HG02571 (cell line): ENCODE results near the gene CFHR2.
"Not testable (repeated sequence)": the region's sequence is repeated elsewhere in the genome, so short reads cannot be mapped to it uniquely, and the experiment has no call there.

Experiments used
- ATAC-seq: cut with Tn5 transposase; IDR thresholded peaks from one replicate; pipeline ENCODE4 v1.9.1; 2021; ENCODE audit warnings: mild to moderate bottlenecking, moderate library complexity; ENCODE audit not compliant: unreplicated experiment

Gene CFHR2

DNA sequence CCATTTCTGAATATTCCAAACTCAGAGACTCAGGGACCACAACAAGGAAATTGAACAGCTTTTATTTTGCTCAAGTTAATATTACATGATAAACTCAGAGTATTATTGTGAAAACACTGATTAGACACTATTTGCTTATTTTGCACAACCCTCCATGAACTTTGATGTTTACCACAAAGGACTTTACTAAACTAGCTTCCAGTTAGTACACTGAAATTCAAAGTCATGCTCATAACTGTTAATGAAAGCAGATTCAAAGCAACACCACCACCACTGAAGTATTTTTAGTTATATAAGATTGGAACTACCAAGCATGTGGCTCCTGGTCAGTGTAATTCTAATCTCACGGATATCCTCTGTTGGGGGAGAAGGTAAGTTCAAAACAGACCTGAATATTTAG lies at the start of gene CFHR2:
Gene CFHR2, plus strand, starts transcription at position 171 of the 400 bp plus-strand sequence. Its CDS starts 143 bp downstream, at position 314.
- not testable (repeated sequence) for ATAC-seq

DNA sequence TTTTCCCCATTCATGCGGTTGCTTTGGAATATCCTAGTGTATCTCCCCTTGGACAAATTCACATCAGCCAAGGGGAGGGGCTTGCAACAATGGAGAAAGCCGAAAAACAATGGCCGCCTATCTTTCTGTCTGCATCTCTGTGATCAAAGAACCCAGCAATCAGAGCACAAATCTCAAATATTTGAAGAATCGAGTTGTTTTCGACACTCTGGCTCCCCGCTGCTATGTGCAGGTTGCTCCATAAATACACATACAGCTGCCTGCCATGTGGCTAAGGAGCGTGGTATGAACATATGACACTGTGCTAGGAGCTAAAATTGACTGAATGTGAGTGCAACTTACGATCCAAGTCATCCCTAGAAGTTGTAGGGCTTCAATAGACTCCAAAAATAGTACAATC lies 47.2 kb upstream of the CFHR2 start:
- ATAC-seq: no peak

DNA sequence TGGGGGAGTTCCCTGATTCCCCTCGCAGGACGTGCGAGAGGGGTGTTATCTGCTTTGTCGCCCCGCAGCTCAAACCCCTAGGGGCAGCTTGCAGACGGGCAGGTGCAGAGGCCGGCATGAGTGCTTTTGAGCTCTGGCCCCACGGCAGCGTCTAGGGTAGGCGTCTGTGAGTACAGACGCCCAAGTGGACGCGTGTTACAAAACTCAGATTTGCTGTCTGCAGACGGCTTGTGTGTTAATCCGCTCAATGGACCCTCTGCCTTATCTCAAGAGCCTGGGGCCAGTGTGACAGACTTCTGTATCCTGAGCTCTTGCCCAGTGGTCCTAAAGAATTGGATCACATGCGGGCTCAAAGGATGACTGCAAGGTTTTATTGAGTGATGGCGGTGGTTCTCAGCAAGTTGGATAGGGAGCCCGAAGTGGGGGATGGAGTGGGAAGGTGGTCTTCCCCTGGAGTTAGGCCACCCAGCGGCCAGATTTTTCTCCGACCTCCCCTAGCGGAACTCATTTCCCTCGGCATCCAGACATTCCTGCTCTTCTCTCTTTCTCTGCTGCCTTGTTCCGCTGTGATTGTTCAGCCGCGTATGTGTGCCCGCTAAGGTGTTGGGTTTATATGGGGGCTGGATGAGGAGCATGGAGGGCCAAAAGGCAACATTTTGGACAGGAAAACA lies 46.2 kb upstream of the CFHR2 start:
- no peak for ATAC-seq

DNA sequence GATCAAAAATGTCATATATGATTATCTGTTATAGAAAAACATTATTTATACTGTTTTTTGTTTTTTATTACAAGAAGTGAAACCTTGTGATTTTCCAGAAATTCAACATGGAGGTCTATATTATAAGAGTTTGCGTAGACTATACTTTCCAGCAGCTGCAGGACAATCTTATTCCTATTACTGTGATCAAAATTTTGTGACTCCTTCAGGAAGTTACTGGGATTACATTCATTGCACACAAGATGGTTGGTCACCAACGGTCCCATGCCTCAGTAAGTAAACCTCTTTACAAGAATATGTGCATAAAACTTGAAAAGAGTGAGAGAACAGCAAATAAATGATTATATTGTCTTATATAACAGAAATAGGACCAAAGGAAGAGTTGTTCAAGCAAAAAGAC lies 41.2 kb upstream of the CFHR2 start:
- ATAC-seq: no peak

DNA sequence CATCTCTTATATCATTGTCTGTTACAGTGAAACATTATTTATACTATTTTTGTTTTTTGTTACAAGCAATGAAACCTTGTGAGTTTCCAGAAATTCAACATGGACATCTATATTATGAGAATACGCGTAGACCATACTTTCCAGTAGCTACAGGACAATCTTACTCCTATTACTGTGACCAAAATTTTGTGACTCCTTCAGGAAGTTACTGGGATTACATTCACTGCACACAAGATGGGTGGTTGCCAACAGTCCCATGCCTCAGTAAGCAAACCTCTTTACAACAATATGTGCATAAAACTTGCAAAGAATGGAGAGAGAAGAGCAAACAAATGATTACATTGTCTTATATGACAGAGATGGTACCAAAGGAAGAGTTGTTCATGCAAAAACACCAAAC lies 33.3 kb upstream of the CFHR2 start:
- ATAC-seq: no peak

DNA sequence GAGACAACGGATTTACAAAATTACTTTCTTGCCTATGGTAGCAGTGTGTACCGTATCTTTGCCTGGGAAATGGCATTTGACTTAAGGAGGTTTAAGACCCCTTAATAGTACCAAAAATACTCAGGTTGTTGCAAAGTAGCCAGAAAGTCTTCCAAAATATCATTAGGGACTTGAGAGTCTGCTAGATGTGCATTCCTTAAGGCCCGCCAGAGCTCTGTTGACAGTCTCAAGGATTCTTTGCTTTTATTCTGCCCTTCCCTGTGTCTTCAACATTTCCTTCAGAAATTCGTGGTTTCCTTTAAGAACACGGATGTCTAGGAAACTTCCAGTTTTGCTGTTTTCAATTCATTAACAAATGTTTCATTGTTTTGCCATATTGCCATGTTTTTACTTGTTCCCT lies 31.3 kb upstream of the CFHR2 start:
- ATAC-seq: not testable (repeated sequence)

DNA sequence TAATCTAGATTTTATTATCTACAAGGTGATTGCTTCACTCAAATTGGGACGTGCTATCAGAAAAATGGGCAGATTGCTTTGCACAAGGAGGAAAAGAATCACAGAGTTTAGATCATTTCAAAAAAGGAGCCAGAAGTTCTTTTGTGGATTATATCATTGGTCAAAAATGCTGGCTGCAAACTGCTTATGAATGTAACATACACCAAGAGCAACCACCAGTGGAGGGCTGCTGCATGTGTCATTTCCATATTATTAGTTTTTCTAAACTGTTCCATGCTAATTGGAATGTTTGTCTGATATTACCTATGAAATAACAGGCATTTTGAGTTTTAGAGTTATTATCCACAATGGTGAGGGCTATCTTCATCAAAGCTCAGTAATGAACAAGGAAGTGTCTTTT lies 16.7 kb upstream of the CFHR2 start:
- not testable (repeated sequence) for ATAC-seq

DNA sequence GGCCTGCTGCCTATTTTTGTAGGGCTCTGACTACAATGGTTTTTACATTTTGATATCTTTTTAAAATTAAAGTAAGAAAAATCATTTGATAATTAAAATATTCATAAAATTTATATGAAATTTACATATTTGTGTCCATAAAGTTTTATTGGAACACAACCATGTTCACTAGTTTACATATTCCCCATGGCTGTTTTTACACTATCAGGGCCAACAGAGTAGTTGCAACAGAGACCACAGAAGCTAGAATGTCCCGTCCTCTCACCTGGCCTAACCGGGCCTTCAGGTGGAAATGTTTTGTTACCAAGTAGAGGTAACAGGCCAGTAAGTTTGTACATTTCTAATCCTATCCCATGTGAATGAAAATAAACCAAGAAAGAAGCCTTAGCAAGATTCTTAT lies 10.7 kb upstream of the CFHR2 start:
- not testable (repeated sequence) for ATAC-seq

DNA sequence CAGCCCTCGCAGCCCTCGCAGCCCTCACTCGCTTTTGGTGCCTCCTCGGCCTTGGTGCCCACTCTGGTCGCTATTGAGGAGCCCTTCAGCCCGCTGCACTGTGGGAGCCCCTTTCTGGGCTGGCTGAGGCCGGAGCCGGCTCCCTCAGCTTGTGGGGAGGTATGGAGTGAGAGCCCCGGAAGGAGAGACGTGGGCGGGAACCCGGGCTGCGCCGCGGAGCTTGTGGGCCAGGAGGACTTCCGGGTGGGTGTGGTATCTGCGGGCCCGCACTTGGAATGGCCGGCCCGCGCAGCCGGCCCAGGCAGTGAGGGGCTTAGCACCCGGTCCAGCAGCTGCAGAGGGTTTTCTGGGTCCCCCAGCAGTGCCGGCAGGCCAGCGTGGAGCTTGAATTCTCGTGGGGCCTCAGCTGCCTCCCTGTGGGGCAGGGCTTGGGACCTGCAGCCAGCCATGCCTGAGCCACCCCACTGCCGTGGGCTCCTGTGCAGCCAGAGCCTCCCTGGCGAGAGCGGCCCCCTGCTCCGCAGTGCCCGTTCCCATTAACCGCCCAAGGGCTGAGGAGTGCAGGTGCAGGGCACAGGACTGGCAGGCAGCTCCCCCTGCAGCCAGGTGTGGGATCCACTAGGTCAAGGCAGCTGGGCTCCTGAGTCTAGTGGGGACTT lies 9.9 kb upstream of the CFHR2 start:
- no peak for ATAC-seq

DNA sequence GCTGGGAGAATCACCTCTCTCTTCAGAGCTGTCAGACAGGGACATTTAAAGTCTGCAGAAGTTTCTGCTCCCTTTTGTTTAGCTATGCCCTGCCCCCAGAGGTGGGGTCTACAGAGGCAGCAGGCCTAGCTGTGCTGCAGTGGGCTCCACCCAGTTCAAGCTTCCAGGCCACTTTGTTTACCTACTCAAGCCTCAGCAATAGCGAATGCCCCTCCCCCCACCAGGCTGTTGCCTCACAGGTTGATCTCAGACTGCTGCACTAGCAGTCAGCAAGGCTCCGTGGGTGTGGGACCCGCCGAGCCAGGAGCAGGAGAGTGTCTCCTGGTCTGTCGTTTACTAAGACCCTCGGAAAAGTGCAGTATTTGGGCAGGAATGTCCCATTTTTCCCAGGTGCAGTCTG lies 2.1 kb upstream of the CFHR2 start:
- not testable (repeated sequence) for ATAC-seq

DNA sequence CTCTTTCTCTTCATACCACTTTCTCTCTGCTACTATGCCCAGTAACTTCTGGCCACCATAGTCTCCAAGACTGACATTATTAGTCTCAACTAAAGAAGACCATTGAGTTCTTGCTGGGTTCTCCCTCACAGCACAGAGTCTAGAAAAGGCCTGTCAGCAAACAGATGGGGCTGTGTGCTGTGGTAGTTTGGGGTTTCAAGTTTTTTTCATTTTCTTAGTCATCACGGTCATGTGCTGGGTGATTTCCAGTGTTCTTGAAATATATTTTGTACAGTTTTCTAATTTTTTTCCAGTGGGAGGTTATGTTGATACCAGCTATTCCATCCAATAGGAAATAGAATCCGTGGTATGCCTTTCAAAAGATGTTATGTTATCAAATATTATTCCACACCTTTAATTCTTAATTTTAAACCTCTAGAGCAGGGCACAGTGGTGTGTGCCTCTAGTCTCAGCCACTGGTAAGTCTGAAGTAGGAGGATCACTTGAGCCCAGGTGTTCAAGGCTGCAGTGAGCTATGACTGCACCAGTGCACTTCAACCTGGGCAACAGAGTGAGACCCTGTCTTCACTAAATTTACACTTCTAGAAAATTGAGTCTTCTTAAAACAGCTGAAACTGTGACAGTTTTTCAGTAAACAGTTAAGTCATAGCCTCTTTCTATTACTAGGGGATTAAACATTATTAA lies 8.3 kb downstream of the CFHR2 start:
- ATAC-seq: peak; percentile 88

DNA sequence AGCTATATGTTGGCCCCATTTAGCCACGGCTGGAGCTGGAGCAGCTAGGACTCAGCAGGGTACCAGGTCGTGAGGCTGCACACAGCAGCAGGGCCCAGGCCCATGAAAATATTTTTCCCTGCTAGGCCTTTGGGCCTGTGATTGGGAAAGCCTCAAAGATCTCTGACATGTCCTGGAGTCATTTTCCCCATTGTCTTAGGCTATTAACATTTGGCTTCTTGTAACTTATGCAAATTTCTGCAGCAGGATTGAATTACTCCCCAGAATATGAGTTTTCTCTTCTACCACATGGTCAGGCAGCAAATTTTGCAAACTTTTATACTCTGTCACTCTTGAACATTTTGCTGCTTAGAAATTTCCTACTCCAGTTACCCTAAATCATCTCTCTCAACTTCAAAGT lies 11.2 kb downstream of the CFHR2 start:
- no peak for ATAC-seq

DNA sequence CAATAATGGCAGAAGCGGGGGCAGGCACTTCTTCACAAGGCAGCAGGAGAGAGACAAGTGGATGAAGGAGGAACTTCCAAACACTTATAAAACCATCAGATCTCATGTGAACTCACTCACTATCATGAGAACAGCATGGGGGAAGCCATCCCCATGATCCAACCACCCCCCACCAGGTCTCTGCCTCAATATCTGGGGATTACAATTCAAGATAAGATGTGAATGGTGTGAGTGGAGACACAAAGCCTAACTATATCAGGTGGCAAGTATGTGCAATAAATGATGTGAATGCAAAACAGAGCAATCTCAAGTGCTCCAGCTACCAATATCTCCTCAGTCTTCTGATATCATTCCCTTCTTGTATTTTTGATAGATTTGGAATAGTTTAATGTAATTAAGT lies 12.4 kb downstream of the CFHR2 start:
- no peak for ATAC-seq

DNA sequence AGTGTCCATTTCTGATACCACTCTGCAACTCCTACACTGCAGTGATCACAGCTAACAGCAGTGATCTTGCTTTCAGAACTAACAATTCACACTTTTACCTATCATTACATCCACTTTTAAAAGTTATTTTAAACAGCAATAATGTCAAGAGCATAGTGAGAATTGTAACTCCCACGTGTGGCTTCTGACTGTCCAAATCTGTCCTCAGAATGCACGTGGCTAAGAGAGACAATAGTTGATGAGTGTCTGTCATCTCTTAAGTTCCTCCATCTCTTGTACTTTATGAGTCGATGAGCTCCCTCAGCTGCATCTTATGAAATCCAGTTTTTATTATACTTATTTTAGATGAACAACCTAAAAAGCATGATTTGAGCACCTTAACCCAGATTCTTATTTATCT lies 17.3 kb downstream of the CFHR2 start:
- ATAC-seq: peak; percentile 78

DNA sequence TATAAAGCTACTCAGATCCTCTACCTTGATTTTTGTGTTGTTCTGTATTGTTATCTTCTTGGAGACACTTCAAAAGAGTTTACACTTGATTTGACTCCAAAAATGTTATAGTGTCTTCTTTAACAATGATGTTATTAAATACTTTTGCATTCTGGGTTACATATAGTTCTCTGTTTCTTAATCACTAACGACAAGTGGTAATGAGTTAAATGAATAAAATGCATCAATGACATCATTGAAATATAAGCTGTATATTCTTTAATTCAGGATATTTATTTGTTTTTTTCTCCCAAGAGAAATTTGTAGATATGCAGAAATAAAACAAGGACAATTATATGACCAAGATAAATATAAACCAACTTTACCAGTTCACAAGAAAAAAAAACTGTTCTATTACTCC lies 26.6 kb downstream of the CFHR2 start:
- no peak for ATAC-seq

DNA sequence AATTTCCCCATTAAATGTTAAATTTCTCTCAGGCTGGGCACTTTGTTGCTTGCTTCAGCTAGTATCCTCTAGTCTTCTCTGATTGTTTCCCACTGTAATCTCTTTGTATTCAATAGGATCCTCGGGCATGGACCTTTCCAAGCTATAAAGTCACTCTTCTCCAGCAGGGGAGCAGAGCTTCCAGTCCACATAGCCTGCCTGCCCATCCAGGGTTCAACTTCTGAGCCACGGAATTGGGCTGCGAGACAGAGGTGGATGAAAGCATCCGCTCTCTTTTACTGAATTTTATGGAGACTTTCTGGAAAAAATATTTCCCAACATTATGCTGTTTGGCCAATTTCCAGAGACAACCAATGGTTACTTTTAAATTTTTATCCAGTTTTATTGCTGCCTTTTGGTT lies 32.7 kb downstream of the CFHR2 start:
- no peak for ATAC-seq

DNA sequence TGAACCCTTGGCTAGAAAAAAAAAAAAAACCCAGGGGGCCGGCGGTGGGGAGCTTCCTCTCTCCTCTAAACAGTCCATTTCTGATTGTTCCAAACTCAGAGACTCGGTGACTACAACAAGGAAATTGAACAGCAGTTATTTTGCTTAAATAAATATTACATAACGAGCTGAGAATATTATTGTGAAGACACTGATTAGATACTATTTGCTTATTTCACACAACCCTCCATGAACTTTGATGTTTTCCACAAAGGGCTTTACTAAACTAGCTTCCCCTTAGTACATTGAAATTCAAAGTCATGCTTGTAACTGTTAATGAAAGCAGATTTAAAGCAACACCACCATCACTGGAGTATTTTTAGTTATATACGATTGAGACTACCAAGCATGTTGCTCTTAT lies 33.7 kb downstream of the CFHR2 start, which contains the start of gene CFHR5:
Gene CFHR5, plus strand, starts transcription at position 279 of the 400 bp plus-strand sequence. Its CDS starts 109 bp downstream, at position 388.
- ATAC-seq: no peak

DNA sequence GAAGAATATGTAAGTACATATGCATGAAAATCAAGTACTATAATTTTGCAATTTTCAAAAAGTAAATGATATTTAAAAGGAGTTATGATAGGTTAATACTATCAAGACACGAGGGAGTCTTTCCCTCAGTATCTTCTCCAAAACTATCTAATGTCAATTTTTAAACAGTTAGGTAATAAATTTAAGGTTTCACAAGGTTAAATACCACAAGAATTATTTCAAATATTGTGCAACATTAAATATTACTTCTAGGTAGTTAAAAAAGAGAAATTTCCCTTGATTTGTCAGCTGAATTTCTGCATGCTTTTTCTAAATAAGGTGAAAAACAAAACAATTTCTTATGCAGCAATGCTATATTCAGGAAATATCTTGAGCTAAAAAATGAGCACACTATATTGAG lies 37.3 kb downstream of the CFHR2 start:
- no peak for ATAC-seq

DNA sequence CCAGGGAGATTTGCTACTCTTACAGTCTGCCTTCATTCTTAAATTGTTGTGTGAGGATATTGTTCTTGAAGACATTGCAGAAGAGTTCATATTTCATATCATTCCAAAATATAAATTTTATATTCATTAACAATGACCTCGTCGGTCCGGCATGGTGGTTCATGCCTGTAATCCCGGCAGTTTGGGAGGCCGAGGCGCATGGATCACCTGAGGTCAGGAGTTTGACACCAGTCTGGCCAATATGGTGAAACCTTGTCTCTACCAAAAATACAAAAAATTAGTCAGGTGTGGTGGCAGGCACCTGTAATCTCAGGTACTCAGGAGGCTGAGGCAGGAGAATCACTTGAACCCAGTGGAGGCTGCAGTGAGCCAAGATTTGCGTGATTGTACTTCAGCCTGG lies 38.7 kb downstream of the CFHR2 start:
- not testable (repeated sequence) for ATAC-seq

DNA sequence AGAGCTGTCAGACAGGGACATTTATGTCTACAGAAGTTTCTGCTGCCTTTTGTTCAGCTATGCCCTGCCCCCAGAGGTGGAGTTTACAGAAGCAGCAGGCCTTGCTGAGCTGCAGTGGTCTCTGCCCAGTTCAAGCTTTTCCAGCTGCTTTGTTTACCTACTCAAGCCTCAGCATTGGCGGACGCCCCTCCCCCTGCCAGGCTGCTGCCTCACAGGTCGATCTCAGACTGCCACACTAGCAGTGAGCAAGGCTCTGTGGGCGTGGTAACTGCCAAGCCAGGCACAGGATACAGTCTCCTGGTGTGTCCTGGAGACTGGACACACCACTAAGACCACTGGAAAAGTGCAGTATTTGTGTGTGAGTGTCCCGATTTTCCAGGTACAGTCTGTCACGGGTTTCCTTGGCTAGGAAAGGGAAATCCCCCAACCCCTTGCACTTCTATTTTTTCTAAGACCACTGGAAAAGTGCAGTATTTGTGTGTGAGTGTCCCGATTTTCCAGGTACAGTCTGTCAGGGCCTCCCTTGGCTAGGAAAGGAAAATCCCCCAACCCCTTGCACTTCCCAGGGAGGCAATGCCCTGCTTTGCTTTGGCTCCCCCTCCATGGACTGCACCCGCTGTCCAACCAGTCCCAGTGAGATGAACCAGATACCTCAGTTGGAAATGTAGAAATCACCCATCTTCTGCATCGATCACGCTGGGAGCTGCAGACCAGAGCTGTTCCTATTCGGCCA lies 48.5 kb downstream of the CFHR2 start:
- ATAC-seq: not testable (repeated sequence)

DNA sequence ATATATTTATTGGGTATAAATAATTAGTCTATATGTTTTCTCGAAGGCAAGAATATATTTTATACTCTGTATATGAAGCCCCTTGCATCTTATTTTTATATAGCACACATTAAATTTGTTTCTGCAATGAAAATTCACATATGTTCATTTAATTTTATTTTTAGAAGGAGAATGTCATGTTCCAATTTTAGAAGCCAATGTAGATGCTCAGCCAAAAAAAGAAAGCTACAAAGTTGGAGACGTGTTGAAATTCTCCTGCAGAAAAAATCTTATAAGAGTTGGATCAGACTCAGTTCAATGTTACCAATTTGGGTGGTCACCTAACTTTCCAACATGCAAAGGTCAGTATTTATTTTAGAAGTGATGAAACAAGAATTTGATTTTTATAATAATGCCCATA lies 50.4 kb downstream of the CFHR2 start:
- no peak for ATAC-seq
